ENCODE results near the gene OTULIN. TPM values are rescaled to one million over a fixed set of nuclear protein-coding genes. Genes with fewer than 3 reads are reported as not detected.
A peak's percentile ranks its signal among the peaks of the same experiment; 100 is the strongest.

The OTULIN gene
- total and polyA plus RNA-seq, 3 experiments from 2014 or later, result 28.1 to 87.6 (median 86.2) TPM

- CTCF ChIA-PET, result interaction anchor here (1.3 kb wide), 1 partner anchor 13 kb away, joined by 3 read pairs; no protein-coding TSS in a partner anchor
- H3K27ac Mint-ChIP-seq, result no peak overlapping the region
Measured at GRCh38 chr5:14739981-14740380, 75.5 kb downstream of the OTULIN start.

GRCh38 chr5:14741131-14741530 is 76.6 kb downstream of the OTULIN start:
- Mint-ChIP-seq H3K4me3 (no peak overlapping the region), H3K27ac (peak overlapping the region in 3 of 8 donors; percentile 12 to 44 (median 35)), H3K27me3 (no peaks in the 10 kb centered on the region), H3K36me3 (peaks cover 3 to 80% (median 22%) of the 10 kb centered on the region in 3 donors), H3K4me1 (peaks cover 7 to 22% (median 14%) of the 10 kb centered on the region in 3 donors), H3K9me3 (no peaks in the 10 kb centered on the region)
- H3K36me3 ChIP-seq (ENCODE audit: insufficient read depth, low read length), result peaks cover 26% of the 10 kb centered on the region
- H3K27me3 ChIP-seq (ENCODE audit: insufficient read depth, low read length, poor library complexity, severe bottlenecking), result no peaks in the 10 kb centered on the region
- no peak overlapping the region for H3K27ac ChIP-seq (ENCODE audit: low read depth, low read length)
- DNase-seq, result no peak
- peaks cover 6% of the 10 kb centered on the region for H3K4me1 ChIP-seq (ENCODE audit: insufficient read depth, low read length)
- H3K9me3 ChIP-seq (ENCODE audit: low read length), result no peaks in the 10 kb centered on the region
- ChIA-PET CTCF (interaction anchor here (1.3 kb wide), 1 partner anchor 14 kb away, joined by 3 read pairs; no protein-coding TSS in a partner anchor), POLR2A (no interaction called here)
- H3K4me3 ChIP-seq (ENCODE audit: low read length), result no peak overlapping the region

More at GRCh38 chr5:14739981-14740380, 75.5 kb downstream of the OTULIN start:
- peaks cover 26% of the 10 kb centered on the region for H3K36me3 ChIP-seq (ENCODE audit: insufficient read depth, low read length)
- H3K27ac ChIP-seq (ENCODE audit: low read depth, low read length), result no peak overlapping the region
- no peaks in the 10 kb centered on the region for H3K9me3 ChIP-seq (ENCODE audit: low read length)
- H3K27me3 Mint-ChIP-seq, result no peaks in the 10 kb centered on the region
- H3K9me3 Mint-ChIP-seq, result no peaks in the 10 kb centered on the region
- H3K4me3 Mint-ChIP-seq, result no peak overlapping the region
- peaks cover 0 to 82% (median 17%) of the 10 kb centered on the region in 3 donors for H3K36me3 Mint-ChIP-seq
- H3K4me1 Mint-ChIP-seq, result peaks cover 0 to 11% (median 7%) of the 10 kb centered on the region in 3 donors
- no peak overlapping the region for H3K4me3 ChIP-seq (ENCODE audit: low read length)
- no peaks in the 10 kb centered on the region for H3K27me3 ChIP-seq (ENCODE audit: insufficient read depth, low read length, poor library complexity, severe bottlenecking)
- POLR2A ChIA-PET, result no interaction called here
- H3K4me1 ChIP-seq (ENCODE audit: insufficient read depth, low read length), result peaks cover 6% of the 10 kb centered on the region
- DNase-seq, result no peak

- peak in 1 of 5 donors; percentile 56 for DNase-seq
- POLR2A ChIA-PET, result no interaction called here
Measured at GRCh38 chr5:14741801-14742440, 77.4 kb downstream of the OTULIN start.

GRCh38 chr5:14742498-14742897 is 78.0 kb downstream of the OTULIN start:
- Mint-ChIP-seq H3K9me3 (no peaks in the 10 kb centered on the region), H3K36me3 (peaks cover 3 to 85% (median 19%) of the 10 kb centered on the region in 3 donors), H3K27me3 (no peaks in the 10 kb centered on the region), H3K27ac (peak overlapping the region in 5 of 8 donors; percentile 61 to 86 (median 77)), H3K4me1 (peaks cover 8 to 27% (median 12%) of the 10 kb centered on the region in 3 donors), H3K4me3 (peak overlapping the region in 1 of 7 donors; percentile 63)
- peaks cover 6% of the 10 kb centered on the region for H3K4me1 ChIP-seq (ENCODE audit: insufficient read depth, low read length)
- no peak for DNase-seq
- H3K27me3 ChIP-seq (ENCODE audit: insufficient read depth, low read length, poor library complexity, severe bottlenecking), result no peaks in the 10 kb centered on the region
- H3K4me3 ChIP-seq (ENCODE audit: low read length), result no peak overlapping the region
- H3K9me3 ChIP-seq (ENCODE audit: low read length), result no peaks in the 10 kb centered on the region
- no peak overlapping the region for H3K27ac ChIP-seq (ENCODE audit: low read depth, low read length)
- ChIA-PET CTCF (no interaction called here), POLR2A (no interaction called here)
- peaks cover 26% of the 10 kb centered on the region for H3K36me3 ChIP-seq (ENCODE audit: insufficient read depth, low read length)

More at GRCh38 chr5:14741801-14742440, 77.4 kb downstream of the OTULIN start:
- peaks cover 3 to 83% (median 19%) of the 10 kb centered on the region in 3 donors for H3K36me3 Mint-ChIP-seq
- H3K27me3 Mint-ChIP-seq, result no peaks in the 10 kb centered on the region
- Histone ChIP-seq H3K36me3 (ENCODE audit: insufficient read depth, low read length) (peaks cover 26% of the 10 kb centered on the region), H3K27me3 (ENCODE audit: insufficient read depth, low read length, poor library complexity, severe bottlenecking) (no peaks in the 10 kb centered on the region), H3K9me3 (ENCODE audit: low read length) (no peaks in the 10 kb centered on the region), H3K4me1 (ENCODE audit: insufficient read depth, low read length) (peaks cover 6% of the 10 kb centered on the region), H3K4me3 (ENCODE audit: low read length) (no peak overlapping the region), H3K27ac (ENCODE audit: low read depth, low read length) (no peak overlapping the region)
- CTCF ChIA-PET, result no interaction called here
- no peaks in the 10 kb centered on the region for H3K9me3 Mint-ChIP-seq
- H3K4me1 Mint-ChIP-seq, result peaks cover 8 to 27% (median 12%) of the 10 kb centered on the region in 3 donors
- H3K4me3 Mint-ChIP-seq, result no peak overlapping the region
- peak overlapping the region in 5 of 8 donors; percentile 61 to 86 (median 77) for H3K27ac Mint-ChIP-seq

- Mint-ChIP-seq H3K36me3 (peaks cover 3 to 85% (median 19%) of the 10 kb centered on the region in 3 donors), H3K9me3 (no peaks in the 10 kb centered on the region), H3K4me3 (no peak overlapping the region), H3K4me1 (peaks cover 8 to 27% (median 12%) of the 10 kb centered on the region in 3 donors), H3K27ac (peak overlapping the region in 6 of 8 donors; percentile 61 to 87 (median 74)), H3K27me3 (no peaks in the 10 kb centered on the region)
- POLR2A ChIA-PET, result no interaction called here
- no peaks in the 10 kb centered on the region for H3K27me3 ChIP-seq (ENCODE audit: insufficient read depth, low read length, poor library complexity, severe bottlenecking)
- peaks cover 26% of the 10 kb centered on the region for H3K36me3 ChIP-seq (ENCODE audit: insufficient read depth, low read length)
- H3K4me1 ChIP-seq (ENCODE audit: insufficient read depth, low read length), result peaks cover 6% of the 10 kb centered on the region
- DNase-seq, result no peak
- H3K27ac ChIP-seq (ENCODE audit: low read depth, low read length), result no peak overlapping the region
- no peaks in the 10 kb centered on the region for H3K9me3 ChIP-seq (ENCODE audit: low read length)
- H3K4me3 ChIP-seq (ENCODE audit: low read length), result no peak overlapping the region
- CTCF ChIA-PET, result interaction anchor here (1.4 kb wide), 1 partner anchor 16 kb away, joined by 8 read pairs; no protein-coding TSS in a partner anchor
Measured at GRCh38 chr5:14743601-14744295, 79.2 kb downstream of the OTULIN start.

- Mint-ChIP-seq H3K4me3 (no peak overlapping the region), H3K27me3 (no peaks in the 10 kb centered on the region), H3K9me3 (no peaks in the 10 kb centered on the region), H3K36me3 (peaks cover 3 to 87% (median 19%) of the 10 kb centered on the region in 3 donors), H3K27ac (peak overlapping the region in 7 of 8 donors; percentile 61 to 93 (median 83)), H3K4me1 (peaks cover 8 to 27% (median 12%) of the 10 kb centered on the region in 3 donors)
- Histone ChIP-seq H3K9me3 (ENCODE audit: low read length) (no peaks in the 10 kb centered on the region), H3K4me3 (ENCODE audit: low read length) (no peak overlapping the region), H3K36me3 (ENCODE audit: insufficient read depth, low read length) (peaks cover 24% of the 10 kb centered on the region), H3K4me1 (ENCODE audit: insufficient read depth, low read length) (peaks cover 6% of the 10 kb centered on the region), H3K27me3 (ENCODE audit: insufficient read depth, low read length, poor library complexity, severe bottlenecking) (no peaks in the 10 kb centered on the region), H3K27ac (ENCODE audit: low read depth, low read length) (no peak overlapping the region)
- POLR2A ChIA-PET, result no interaction called here
- CTCF ChIA-PET, result interaction anchor here (1.4 kb wide), 1 partner anchor 17 kb away, joined by 8 read pairs; no protein-coding TSS in a partner anchor
- no peak for DNase-seq
Measured at GRCh38 chr5:14744296-14745187, 80.0 kb downstream of the OTULIN start.

- no peak for DNase-seq
- CTCF ChIA-PET, result no interaction called here
- Mint-ChIP-seq H3K27me3 (no peaks in the 10 kb centered on the region), H3K27ac (peak overlapping the region in 6 of 8 donors; percentile 17 to 93 (median 84)), H3K4me3 (peak overlapping the region in 1 of 7 donors; percentile 57), H3K4me1 (peaks cover 8 to 27% (median 12%) of the 10 kb centered on the region in 3 donors), H3K9me3 (no peaks in the 10 kb centered on the region), H3K36me3 (peaks cover 3 to 87% (median 22%) of the 10 kb centered on the region in 3 donors)
- Histone ChIP-seq H3K36me3 (ENCODE audit: insufficient read depth, low read length) (peaks cover 19% of the 10 kb centered on the region), H3K27ac (ENCODE audit: low read depth, low read length) (no peak overlapping the region), H3K27me3 (ENCODE audit: insufficient read depth, low read length, poor library complexity, severe bottlenecking) (no peaks in the 10 kb centered on the region), H3K4me1 (ENCODE audit: insufficient read depth, low read length) (peaks cover 6% of the 10 kb centered on the region), H3K9me3 (ENCODE audit: low read length) (no peaks in the 10 kb centered on the region), H3K4me3 (ENCODE audit: low read length) (no peak overlapping the region)
- POLR2A ChIA-PET, result no interaction called here
Measured at GRCh38 chr5:14745188-14745563, 80.7 kb downstream of the OTULIN start.

Measured in CD8-positive, alpha-beta memory T cell (primary cell).